Central memory CD4-positive, alpha-beta T cell (primary cell): ENCODE data around the gene CFAP100.

Experiments
- DNase-seq: peaks from one replicate; pipeline ENCODE4 v3.0.0; 2022
- total RNA-seq, 3 experiments: gene quantifications; one replicate each; lab custom pipeline; 2026; lab: John Stamatoyannopoulos, UW

CFAP100 gene
- 0 reads per million in 3 experiments for total RNA-seq

DNA sequence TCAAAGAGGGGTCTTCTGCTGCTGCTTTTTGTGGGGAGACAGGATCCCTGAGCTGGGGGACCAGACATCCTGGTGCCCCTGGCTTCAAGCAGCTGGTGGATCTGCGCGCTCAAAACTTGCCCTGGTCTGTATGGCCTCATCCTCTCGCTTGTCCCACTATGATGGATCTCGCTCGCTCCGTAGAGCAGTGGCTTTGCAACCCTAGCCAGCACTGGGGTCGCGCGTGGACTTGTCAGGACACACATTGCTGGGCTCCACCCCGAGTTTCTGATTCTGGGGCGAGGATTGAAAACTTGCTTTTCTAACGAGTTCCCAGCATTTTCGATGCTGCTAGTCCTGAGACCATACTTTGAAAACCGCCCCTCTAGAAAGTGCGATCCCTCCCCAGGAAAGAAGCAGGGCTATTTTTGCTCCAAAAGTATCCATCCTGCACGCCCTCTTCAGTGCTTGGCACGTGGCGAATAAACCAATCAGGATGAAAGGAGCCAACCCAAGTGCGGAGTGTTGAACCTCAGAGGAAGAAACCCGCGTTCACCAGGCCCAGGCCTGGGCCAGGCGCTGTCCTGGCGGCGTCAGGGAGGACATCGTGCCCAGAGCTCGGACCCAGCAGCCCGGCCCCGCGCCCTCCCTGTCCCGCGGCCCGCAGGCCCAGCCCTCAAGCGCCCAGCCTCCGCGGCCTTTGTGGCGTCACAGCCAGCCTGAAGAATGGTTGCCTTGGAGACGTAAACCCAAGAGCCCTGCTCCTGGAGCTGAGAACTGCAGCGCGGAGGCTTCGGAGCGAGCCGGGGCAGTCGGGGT is at the start of gene CFAP100:
CFAP100 (plus strand) TSS at position 731 of the 798 bp plus-strand sequence. CDS start 1,092 bp downstream, outside the sequence.
- DNase-seq, result no peak

DNA sequence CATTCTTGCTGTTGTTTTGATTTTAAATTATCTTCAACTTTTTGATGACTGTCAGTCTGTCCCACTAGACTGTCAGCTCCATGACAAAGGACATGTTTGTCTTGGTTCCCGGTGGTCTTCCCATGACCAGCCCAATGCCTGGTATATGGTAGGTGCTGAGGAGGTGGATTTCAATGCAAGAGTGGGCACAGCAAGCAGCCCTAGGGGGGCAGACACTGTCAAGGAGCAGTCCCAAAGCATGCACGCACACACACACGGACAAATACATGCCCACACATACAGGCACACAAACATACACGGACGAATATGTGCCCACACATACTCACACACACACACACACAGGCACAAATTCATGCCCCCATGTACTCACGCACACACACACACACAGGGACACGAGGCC is 49.5 kb upstream of the CFAP100 start:
- DNase-seq, result no peak

DNA sequence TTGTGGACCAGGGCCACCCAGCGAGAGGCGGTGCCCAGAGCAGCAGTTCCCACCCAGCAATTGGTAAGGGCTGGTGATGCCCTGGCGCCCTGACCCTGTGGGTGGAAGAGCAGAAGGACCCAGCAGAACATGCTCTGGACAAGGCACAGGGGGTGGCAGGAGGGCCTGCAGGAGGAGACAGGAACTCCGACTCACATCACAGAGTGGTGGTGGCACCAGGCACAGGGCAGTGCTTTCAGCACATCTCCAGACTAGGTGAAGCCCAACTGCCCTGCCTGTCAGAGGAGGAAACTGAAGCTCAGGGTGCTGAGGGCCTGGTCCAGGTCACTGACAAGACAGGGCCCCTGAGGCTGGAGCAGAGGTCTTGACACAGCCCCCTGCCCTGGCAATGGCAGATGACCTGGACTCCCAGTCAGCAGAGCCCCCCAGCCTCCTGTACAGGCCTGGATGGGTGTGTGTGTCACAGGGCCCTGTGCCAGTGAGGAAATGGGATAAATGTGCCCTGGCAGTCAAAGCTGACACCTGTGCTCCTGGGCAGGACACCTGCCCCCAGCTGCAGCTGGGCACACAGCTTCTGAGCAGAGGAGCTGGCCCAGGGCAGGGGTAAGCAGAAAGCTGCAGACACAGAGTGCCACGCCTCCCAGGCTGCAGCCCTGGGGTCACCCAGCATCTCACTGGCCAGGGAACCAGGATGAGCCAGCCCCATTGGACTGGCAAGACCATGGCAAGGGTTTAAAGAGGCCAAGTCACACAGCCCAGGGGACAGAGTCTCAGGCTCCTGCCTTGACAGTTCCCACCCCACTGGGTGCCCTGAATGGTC is 48.9 kb upstream of the CFAP100 start:
- DNase-seq, result no peak

DNA sequence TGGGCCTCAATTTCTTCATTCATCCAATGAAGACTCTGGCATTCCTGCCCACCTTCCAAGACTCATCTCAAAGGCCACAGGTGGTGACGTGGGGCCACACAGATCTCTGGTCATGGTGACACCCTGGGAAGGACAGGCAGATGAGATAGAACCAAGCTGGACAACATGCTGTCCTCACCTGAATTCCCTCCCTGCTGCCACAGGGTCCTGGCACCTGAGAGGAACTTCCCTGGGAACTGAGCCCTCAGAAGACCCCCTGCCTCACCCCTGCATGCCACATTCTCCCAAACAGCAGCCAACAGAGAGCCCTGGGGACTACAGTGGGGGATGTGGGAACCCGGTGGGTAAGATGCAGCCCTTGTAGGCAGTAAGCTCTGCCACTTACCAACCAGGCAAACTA is 48.2 kb upstream of the CFAP100 start:
- no peak for DNase-seq

GRCh38 chr3:126347543-126348161 is 47.1 kb upstream of the CFAP100 start:
- no peak for DNase-seq

GRCh38 chr3:126348308-126348920 is 46.3 kb upstream of the CFAP100 start:
- DNase-seq, result no peak

- DNase-seq, result no peak
These were observed 45.6 kb upstream of the CFAP100 start for GRCh38 chr3:126349071-126349470.

DNA sequence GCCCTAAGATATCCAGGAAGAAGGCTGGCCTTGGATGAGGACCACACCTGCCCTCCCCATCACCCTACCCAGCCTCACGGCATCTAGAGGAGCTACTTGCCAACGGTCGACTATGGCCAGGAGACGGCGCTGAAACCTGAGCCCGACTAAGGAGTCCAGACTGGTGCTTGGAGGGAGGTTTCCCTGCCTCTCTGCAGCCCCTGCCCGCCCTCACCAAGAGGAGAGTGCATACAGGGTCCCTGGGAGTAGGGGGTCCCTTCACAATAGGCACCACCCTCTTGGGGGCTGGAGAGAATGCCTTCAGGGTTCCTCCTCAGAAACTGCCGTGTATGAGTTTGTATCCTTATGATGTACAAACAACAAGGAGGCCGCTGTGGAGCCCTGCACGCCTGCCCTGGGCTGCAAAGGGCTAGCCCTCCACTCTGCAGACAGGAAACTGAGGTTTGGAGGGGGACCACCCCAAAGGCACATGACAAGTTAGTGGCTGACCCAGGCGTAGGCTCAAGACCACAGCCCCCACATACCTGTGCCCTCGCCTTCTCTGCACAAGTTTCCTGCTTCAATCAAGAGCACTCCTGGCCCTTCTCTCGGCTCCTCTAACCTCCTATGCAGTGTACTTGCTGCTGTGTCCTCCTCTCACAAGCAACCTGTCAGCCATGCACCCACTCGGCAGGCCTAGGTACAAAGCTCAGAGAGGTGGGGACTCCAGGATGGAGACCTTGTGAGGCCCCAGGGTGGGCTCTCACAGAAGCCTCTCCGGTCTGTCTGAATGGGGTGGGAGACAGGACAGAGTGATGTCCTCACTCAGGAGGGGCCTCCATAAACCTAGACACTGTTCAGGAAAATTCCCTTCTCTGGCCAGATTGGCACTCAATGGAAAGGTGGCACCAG is 44.9 kb upstream of the CFAP100 start:
- DNase-seq, result no peak

- no peak for DNase-seq
These were observed 44.1 kb upstream of the CFAP100 start for GRCh38 chr3:126350502-126351085.

- DNase-seq, result no peak
These were observed 43.5 kb upstream of the CFAP100 start for GRCh38 chr3:126351086-126351770.

- no peak for DNase-seq
These were observed 42.8 kb upstream of the CFAP100 start for GRCh38 chr3:126351771-126352475.

GRCh38 chr3:126352476-126353454 is 41.9 kb upstream of the CFAP100 start:
- no peak for DNase-seq

DNA sequence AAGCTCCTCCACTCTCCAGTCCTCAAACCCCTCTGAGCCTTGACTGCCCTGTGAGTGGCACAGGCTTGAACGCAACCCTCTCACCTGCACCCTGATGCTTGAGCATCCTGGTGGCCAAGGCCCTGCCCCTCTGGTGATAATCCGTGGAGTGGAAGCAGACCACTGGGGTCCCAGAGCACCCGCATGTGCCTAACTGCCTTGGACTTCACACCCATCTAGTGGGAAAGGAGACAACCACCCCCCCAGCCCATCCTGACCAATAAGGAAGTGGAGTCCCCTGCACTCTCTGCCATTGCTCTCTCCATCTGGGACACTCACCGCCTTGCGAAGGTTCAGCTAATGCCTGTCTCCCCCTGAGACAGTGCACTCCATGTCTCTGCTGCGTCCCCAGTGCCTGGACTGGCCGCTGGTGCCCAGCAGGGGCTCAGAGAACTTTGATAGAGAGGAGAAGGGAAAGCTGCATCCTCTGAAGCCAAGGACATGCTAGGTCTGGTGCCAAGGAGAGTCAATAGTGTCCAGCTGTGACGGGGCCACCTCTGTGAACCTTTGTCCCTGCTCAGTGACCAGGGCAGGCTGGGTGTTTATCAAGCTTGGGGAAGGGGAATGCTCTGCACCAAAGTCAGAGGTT is 40.9 kb upstream of the CFAP100 start:
- no peak for DNase-seq

DNA sequence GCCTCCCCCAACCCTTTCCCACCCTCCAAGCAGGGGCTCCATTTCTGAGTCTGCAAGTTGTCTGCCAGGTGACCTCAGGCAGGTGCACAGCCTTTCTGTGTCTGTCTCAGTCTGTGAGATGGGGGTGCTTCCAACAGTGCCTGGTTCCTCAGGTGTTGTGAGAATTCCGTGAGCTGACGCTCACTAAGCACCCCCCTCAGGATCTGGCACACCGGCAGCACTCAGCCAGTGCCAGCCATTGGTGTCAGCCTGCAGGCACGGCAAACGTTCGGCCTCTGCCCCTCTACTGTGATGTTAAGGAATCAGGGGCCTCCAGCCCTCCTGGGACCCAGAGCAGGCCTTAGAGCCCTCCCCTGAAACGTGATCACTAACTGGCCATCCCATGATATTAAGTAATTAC is 39.9 kb upstream of the CFAP100 start:
- no peak for DNase-seq

GRCh38 chr3:126355251-126355650 is 39.5 kb upstream of the CFAP100 start:
- no peak for DNase-seq

GRCh38 chr3:126355777-126356372 is 38.8 kb upstream of the CFAP100 start:
- DNase-seq, result no peak

DNA sequence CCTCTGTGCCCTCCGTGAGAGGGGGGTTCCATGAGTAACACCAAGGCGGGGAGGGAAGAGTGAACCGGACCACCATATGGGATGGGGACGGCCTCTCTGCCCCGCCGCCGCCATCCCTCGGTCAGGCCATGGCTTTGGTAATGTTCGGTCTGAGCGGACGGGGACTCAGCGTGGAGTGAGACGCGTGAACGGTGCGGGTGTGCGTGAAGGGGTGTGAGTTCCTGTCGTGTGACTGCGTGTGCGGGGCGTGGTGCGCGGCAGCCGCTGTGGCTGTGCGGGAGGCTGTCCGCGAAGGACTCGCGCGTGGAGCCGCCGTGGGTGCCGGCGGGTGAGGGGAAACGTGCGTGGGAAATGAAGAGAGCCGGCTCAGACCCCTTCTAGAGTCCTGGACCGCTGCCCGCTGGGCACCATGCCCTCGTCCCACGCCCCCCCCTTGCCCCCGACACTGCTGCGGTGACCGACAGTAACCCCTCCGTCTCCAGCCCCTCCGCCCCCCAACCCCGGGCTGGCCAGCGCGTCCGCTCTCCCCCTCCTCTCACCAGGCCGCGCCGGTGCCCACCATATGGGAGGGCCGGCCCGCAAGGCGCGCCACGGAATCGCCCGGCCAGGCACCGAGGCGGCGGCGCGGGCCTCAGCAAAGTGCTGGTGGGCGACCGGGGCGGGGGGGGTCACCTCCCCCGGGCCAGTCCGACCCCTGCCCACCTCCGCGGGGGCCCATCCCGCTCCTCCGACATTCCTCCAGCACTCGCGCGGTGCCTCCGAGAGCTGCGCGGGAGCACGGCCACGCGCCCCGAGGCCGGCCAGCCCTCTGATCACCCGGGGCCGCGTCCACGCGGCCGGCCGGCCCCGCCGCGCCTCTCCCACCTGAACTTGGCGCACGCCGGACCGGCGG is 38.1 kb upstream of the CFAP100 start:
- no peak for DNase-seq
